ENCODE data around the gene WWOX. TPM values are rescaled to one million over a fixed set of nuclear protein-coding genes. Genes with fewer than 3 reads are reported as not detected.

The WWOX gene
- total RNA-seq, 1 donor from 2014 or later, result 29.6 TPM

- no peak for DNase-seq (ENCODE audit: low read depth)
- no peak overlapping the region for H3K4me3 ChIP-seq (ENCODE audit: low read depth, low read length)
- no peak for TF ChIP-seq CTCF (conservative IDR thresholded peaks at IDR 0.05; ENCODE audit: low read depth, low read length)
Measured at GRCh38 chr16:79110953-79111352, 1011.5 kb downstream of the WWOX start.

GRCh38 chr16:79112462-79112861 is 1013.0 kb downstream of the WWOX start:
- no peak for TF ChIP-seq CTCF (conservative IDR thresholded peaks at IDR 0.05; ENCODE audit: low read depth, low read length)
- H3K4me3 ChIP-seq (ENCODE audit: low read depth, low read length), result no peak overlapping the region
- no peak for DNase-seq (ENCODE audit: low read depth)

GRCh38 chr16:79113826-79114225 is 1014.4 kb downstream of the WWOX start:
- no peak for DNase-seq (ENCODE audit: low read depth)
- no peak overlapping the region for H3K4me3 ChIP-seq (ENCODE audit: low read depth, low read length)
- TF ChIP-seq CTCF (conservative IDR thresholded peaks at IDR 0.05; ENCODE audit: low read depth, low read length), result no peak

GRCh38 chr16:79114759-79115158 is 1015.3 kb downstream of the WWOX start:
- H3K4me3 ChIP-seq (ENCODE audit: low read depth, low read length), result no peak overlapping the region
- TF ChIP-seq CTCF (conservative IDR thresholded peaks at IDR 0.05; ENCODE audit: low read depth, low read length), result no peak
- no peak for DNase-seq (ENCODE audit: low read depth)

GRCh38 chr16:79121906-79122305 is 1022.5 kb downstream of the WWOX start:
- no peak overlapping the region for H3K4me3 ChIP-seq (ENCODE audit: low read depth, low read length)

GRCh38 chr16:79122343-79122742 is 1022.9 kb downstream of the WWOX start:
- TF ChIP-seq CTCF (conservative IDR thresholded peaks at IDR 0.05; ENCODE audit: low read depth, low read length), result no peak
- H3K4me3 ChIP-seq (ENCODE audit: low read depth, low read length), result no peak overlapping the region
- no peak for DNase-seq (ENCODE audit: low read depth)

More at GRCh38 chr16:79121906-79122305, 1022.5 kb downstream of the WWOX start:
- TF ChIP-seq CTCF (conservative IDR thresholded peaks at IDR 0.05; ENCODE audit: low read depth, low read length), result no peak
- DNase-seq (ENCODE audit: low read depth), result no peak

GRCh38 chr16:79124016-79124756 is 1024.7 kb downstream of the WWOX start:
- no peak for TF ChIP-seq CTCF (conservative IDR thresholded peaks at IDR 0.05; ENCODE audit: low read depth, low read length)
- no peak for DNase-seq (ENCODE audit: low read depth)
- no peak overlapping the region for H3K4me3 ChIP-seq (ENCODE audit: low read depth, low read length)

Data from epithelial cell of proximal tubule (primary cell).